ENCODE measurements around the gene AMBN. TPM values are rescaled to one million over a fixed set of nuclear protein-coding genes. Genes with fewer than 3 reads are reported as not detected.

AMBN gene
- total RNA-seq, 4 donors from 2014 or later, result not detected

DNA sequence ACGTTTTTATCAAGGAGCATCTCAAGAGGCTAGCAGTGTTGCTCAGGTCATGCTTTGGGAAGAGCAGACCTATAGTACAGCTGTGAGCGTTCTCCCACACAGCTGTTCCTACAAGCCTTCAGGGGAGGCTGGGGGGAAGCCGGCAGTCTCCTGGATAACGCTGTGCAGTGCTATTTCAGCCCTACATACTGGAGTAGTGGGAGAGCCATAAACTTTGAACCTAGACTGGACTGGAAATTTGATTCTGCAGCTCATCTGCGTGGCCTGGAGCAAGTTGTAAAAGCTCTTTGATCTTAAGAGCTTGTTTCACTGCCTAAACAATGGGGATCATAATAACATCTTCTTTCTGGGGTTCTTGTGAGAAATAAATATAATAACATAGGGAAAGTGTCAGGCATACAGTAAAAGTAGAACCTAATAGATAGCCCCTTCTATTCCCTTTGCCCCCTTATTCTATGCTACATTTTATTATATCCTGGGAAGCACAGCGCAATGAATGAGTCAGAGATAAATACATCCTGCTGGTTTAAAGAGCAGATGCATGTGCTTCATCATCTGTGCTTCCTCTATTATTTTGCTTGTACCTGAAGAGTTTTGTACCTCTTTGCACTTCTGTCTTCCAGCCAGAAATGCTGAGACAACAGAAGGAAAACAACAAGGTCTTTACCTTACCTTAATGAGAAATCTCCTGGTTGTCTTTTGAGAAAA is 14.7 kb upstream of the AMBN start:
- intact Hi-C loops (cut with DNase I), result no loop called here
- 66% methylated on average over 6 of the region's 6 CpGs for WGBS

GRCh38 chr4:70581980-70582379 is 10.1 kb upstream of the AMBN start:
- intact Hi-C loops (cut with DNase I), result no loop called here
- H3K27ac ChIP-seq (replicated peaks in 1 of 4), result no peak overlapping the region
- no peaks in the 10 kb centered on the region for H3K9me3 ChIP-seq
- H3K36me3 ChIP-seq, result no peaks in the 10 kb centered on the region
- H3K4me3 ChIP-seq, result no peak overlapping the region
- H3K27me3 ChIP-seq, result no peaks in the 10 kb centered on the region
- no peak for DNase-seq (ENCODE audit: extremely low spot score)
- WGBS, result 93% methylated on average over 2 of the region's 2 CpGs
- TF ChIP-seq, protein P1, sequence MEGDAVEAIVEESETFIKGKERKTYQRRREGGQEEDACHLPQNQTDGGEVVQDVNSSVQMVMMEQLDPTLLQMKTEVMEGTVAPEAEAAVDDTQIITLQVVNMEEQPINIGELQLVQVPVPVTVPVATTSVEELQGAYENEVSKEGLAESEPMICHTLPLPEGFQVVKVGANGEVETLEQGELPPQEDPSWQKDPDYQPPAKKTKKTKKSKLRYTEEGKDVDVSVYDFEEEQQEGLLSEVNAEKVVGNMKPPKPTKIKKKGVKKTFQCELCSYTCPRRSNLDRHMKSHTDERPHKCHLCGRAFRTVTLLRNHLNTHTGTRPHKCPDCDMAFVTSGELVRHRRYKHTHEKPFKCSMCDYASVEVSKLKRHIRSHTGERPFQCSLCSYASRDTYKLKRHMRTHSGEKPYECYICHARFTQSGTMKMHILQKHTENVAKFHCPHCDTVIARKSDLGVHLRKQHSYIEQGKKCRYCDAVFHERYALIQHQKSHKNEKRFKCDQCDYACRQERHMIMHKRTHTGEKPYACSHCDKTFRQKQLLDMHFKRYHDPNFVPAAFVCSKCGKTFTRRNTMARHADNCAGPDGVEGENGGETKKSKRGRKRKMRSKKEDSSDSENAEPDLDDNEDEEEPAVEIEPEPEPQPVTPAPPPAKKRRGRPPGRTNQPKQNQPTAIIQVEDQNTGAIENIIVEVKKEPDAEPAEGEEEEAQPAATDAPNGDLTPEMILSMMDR (IDR thresholded peaks at IDR 0.05), result no peak
- no peak for TF ChIP-seq POLR2AphosphoS5 (IDR thresholded peaks at IDR 0.05)
- no peak for TF ChIP-seq POLR2A (IDR thresholded peaks at IDR 0.05; ENCODE audit: low read depth)
- TF ChIP-seq EP300 (IDR thresholded peaks at IDR 0.05), result no peak
- no peaks in the 10 kb centered on the region for H3K4me1 ChIP-seq

More for the DNA sequence above, 14.7 kb upstream of the AMBN start:
- TF ChIP-seq POLR2AphosphoS5 (IDR thresholded peaks at IDR 0.05) (no peak), POLR2A (IDR thresholded peaks at IDR 0.05; ENCODE audit: low read depth) (no peak), EP300 (IDR thresholded peaks at IDR 0.05) (no peak)
- TF ChIP-seq, protein P1 (IDR thresholded peaks at IDR 0.05), result no peak
- no peaks in the 10 kb centered on the region for H3K36me3 ChIP-seq
- no peaks in the 10 kb centered on the region for H3K9me3 ChIP-seq
- no peak overlapping the region for H3K4me3 ChIP-seq
- H3K27me3 ChIP-seq, result no peaks in the 10 kb centered on the region
- H3K4me1 ChIP-seq, result no peaks in the 10 kb centered on the region
- no peak for DNase-seq (ENCODE audit: extremely low spot score)
- H3K27ac ChIP-seq (replicated peaks in 1 of 4), result no peak overlapping the region

- no peak overlapping the region for H3K27ac ChIP-seq (replicated peaks in 1 of 4)
- no peaks in the 10 kb centered on the region for H3K4me1 ChIP-seq
- intact Hi-C loops (cut with DNase I), result no loop called here
- no peak for DNase-seq (ENCODE audit: extremely low spot score)
- WGBS, result 70% methylated on average over 9 of the region's 9 CpGs
- no peaks in the 10 kb centered on the region for H3K9me3 ChIP-seq
- H3K36me3 ChIP-seq, result no peaks in the 10 kb centered on the region
- no peaks in the 10 kb centered on the region for H3K27me3 ChIP-seq
- TF ChIP-seq EP300 (IDR thresholded peaks at IDR 0.05) (no peak), POLR2AphosphoS5 (IDR thresholded peaks at IDR 0.05) (no peak)
- no peak overlapping the region for H3K4me3 ChIP-seq
These were observed 7.9 kb upstream of the AMBN start for GRCh38 chr4:70583952-70584834.

- intact Hi-C loops (cut with DNase I), result no loop called here
- 77% methylated on average over 2 of the region's 2 CpGs for WGBS
These were observed 5.2 kb upstream of the AMBN start for GRCh38 chr4:70586841-70587240.

DNA sequence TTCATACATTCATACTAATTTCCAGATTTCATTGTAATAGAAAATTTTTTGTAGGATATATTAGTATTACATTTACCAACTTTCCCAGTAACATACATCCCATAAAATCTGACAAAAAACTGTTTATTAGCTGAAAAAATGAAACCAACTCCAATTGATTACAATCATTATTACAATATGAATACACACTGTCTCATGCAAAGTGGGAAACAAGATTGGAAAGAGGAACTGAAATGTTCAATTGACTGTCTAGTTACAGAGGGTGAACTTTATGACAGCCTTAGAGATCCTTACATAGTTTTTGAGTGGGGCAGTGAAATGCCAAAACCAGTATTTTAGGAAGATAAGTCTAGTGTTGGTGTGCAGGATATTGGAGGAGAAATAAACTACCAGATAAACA is 2.3 kb upstream of the AMBN start:
- H3K36me3 ChIP-seq, result no peaks in the 10 kb centered on the region
- H3K27ac ChIP-seq (replicated peaks in 1 of 4), result no peak overlapping the region
- no peaks in the 10 kb centered on the region for H3K9me3 ChIP-seq
- TF ChIP-seq, protein P1 (IDR thresholded peaks at IDR 0.05), result no peak
- TF ChIP-seq POLR2AphosphoS5 (IDR thresholded peaks at IDR 0.05), result no peak
- no peak for TF ChIP-seq EP300 (IDR thresholded peaks at IDR 0.05)
- TF ChIP-seq POLR2A (IDR thresholded peaks at IDR 0.05; ENCODE audit: low read depth), result no peak
- intact Hi-C loops (cut with DNase I), result no loop called here
- no peak for DNase-seq (ENCODE audit: extremely low spot score)
- no peak overlapping the region for H3K4me3 ChIP-seq
- no peaks in the 10 kb centered on the region for H3K4me1 ChIP-seq
- H3K27me3 ChIP-seq, result no peaks in the 10 kb centered on the region

More at GRCh38 chr4:70586841-70587240, 5.2 kb upstream of the AMBN start:
- no peak for DNase-seq (ENCODE audit: extremely low spot score)
- Histone ChIP-seq H3K4me3 (no peak overlapping the region), H3K36me3 (no peaks in the 10 kb centered on the region), H3K27ac (replicated peaks in 1 of 4) (no peak overlapping the region), H3K4me1 (no peaks in the 10 kb centered on the region), H3K9me3 (no peaks in the 10 kb centered on the region), H3K27me3 (no peaks in the 10 kb centered on the region)
- no peak for TF ChIP-seq POLR2A (IDR thresholded peaks at IDR 0.05; ENCODE audit: low read depth)
- no peak for TF ChIP-seq POLR2AphosphoS5 (IDR thresholded peaks at IDR 0.05)
- TF ChIP-seq, protein P1 (IDR thresholded peaks at IDR 0.05), result no peak
- TF ChIP-seq EP300 (IDR thresholded peaks at IDR 0.05), result no peak

Data from esophagus muscularis mucosa (tissue), 4 donors.